IPS-18a (cell line): ENCODE data around the gene URI1.

Source experiments
- H3K27ac ChIP-seq: one replicate; pipeline ENCODE4 v1.5.1; 2013; ENCODE audit warnings: low read length
- H3K27me3 ChIP-seq: one replicate; pipeline ENCODE4 v1.6.1; 2013; ENCODE audit warnings: mild to moderate bottlenecking, low read length; ENCODE audit not compliant: control insufficient read depth, insufficient read depth
- H3K36me3 ChIP-seq: one replicate; pipeline ENCODE4 v1.6.1; 2013; ENCODE audit warnings: low read depth, low read length; ENCODE audit not compliant: control insufficient read depth
- H3K4me1 ChIP-seq: one replicate; pipeline ENCODE4 v1.6.1; 2013; ENCODE audit warnings: low read depth, low read length; ENCODE audit not compliant: control insufficient read depth
- H3K4me3 ChIP-seq: one replicate; pipeline ENCODE4 v1.5.1; 2013; ENCODE audit warnings: low read length
- H3K9ac ChIP-seq: one replicate; pipeline ENCODE4 v1.6.1; 2013; ENCODE audit warnings: mild to moderate bottlenecking, low read length, moderate library complexity
- H3K9me3 ChIP-seq: one replicate; pipeline ENCODE4 v1.6.1; 2013; ENCODE audit warnings: low read depth, low read length; ENCODE audit not compliant: control insufficient read depth

URI1 gene

DNA sequence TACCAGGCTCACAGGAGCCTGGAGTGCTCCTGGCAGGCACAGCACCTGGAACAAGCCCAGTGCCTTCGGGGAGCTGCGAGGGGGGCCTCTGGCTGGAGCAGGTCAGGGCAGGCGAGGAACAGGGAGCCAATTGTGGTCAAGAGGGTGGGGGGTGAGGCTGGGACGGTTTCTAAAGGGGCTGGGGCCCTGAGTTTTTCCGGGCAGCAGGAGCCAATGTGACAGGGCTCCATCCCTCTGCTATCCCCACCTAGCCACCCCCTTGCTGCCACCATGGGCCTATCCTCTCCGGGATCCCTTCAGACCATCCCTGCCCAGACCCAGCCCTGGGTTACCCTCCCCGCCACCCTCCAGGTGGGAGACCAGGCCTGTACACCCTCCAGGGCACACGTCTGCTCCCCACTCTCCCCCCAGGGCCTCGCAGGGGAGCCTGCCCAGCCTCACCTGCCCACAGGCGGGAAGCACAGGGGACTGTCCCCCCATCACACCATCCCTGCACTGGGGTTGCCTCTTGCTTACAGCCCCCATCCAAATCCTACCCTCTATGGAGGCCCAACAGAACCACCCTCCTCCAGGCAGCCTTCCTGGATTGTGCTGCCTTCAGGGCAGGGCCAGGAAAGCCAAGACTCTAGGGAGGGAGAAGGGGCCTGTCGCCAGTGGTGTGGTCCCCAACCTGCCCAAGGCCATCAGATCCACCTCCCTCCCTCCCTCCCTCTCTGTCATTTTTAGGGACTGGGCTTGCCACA lies 121.0 kb downstream of the URI1 start:
- Histone ChIP-seq H3K27me3 (no peaks in the 10 kb centered on the region), H3K4me1 (no peaks in the 10 kb centered on the region)

DNA sequence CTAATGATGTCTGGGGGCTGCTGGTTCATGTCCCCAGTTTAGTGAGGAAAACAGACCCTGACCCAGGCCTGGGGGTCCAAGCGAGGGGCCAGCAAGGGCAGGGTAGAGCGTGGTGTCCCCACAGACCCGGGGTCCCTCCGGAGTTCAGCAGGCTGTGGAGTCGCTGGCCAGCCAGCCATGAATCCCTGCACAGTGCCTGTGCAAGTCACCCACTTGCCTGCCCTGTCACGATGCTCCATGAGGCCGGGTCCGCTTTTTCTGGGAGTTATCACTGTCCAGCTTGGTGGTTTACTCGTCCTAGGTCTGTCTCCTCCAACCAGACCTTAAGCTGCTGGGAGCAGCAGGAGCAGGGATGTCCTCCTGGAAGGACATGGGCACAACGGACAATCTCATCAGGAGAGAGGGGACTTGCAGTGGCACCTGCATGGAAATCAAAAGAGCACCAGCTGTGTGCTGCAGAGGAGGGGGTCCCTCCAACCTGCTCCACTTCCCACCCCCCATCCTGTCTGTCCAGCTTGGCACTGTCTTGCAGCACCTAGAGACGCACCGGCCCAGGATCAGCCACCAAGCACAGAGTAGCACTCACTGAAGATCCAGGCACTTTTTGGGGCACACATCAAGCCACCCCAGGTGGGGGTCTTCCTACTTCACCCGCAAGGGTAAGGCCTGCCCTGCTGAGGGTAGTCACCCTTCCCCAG lies 121.8 kb downstream of the URI1 start:
- Histone ChIP-seq H3K4me3 (no peak overlapping the region), H3K27ac (no peak overlapping the region), H3K9me3 (no peaks in the 10 kb centered on the region), H3K36me3 (no peaks in the 10 kb centered on the region), H3K9ac (no peak overlapping the region), H3K27me3 (no peaks in the 10 kb centered on the region), H3K4me1 (no peaks in the 10 kb centered on the region)

More for the DNA sequence above, 121.0 kb downstream of the URI1 start:
- H3K4me3 ChIP-seq = no peak overlapping the region
- H3K27ac ChIP-seq = no peak overlapping the region
- H3K9me3 ChIP-seq = no peaks in the 10 kb centered on the region
- no peak overlapping the region for H3K9ac ChIP-seq
- no peaks in the 10 kb centered on the region for H3K36me3 ChIP-seq

DNA sequence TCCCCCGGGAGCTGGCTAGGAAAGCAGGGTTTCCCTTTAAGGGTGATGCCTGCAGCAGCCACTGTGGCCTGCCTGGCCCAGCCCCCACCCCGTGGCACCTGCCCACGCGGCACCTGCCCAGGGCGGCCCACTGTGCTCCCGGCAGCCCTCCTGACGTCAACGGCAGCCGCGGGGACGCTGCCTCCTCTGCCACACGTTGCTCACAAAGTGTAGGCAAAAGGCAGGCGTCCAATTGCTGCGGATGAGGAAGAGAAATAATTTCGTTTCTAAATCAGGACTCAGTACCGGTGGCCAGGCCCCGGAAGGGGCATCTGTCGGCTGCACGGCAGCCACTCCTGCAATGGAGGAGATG lies 122.3 kb downstream of the URI1 start:
- Histone ChIP-seq H3K4me3 (no peak overlapping the region), H3K36me3 (no peaks in the 10 kb centered on the region), H3K9me3 (no peaks in the 10 kb centered on the region), H3K9ac (no peak overlapping the region), H3K27me3 (no peaks in the 10 kb centered on the region), H3K4me1 (no peaks in the 10 kb centered on the region), H3K27ac (no peak overlapping the region)

DNA sequence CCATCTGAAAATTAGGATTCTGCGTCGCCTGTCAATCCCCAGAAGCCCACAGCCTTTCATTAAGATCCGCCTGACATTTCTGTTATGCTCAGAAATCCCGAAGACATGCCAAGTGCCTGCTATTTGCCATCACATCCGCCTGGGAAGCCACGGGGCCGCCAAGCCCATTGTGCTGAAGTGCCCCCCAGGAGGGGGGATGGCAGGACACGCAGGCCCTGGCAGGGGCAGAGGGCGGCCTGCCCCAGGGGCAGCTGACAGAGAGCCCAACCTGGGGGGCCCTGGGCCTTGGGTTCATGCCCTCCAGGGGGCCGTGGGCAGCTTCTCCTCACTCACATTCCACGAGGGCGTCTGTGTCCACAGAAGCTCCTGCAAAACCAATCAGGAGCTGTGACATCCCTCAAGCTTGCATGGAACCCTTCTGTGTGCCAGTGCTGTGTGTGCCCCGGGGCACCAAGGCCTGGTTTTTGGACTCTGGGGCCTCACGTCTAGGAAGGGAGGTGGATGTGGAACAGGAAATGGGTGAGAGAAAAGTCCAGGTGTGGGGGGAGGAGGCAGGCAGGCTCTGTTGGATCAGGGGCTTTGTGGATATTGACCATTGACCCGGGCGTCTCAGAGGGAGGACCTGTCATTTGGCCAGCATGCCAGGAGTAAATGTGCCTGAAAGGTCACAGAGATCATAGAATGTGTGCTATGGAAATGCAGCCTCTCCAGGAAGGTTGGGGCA lies 122.9 kb downstream of the URI1 start:
- Histone ChIP-seq H3K9ac (no peak overlapping the region), H3K27ac (no peak overlapping the region), H3K27me3 (no peaks in the 10 kb centered on the region), H3K4me1 (no peaks in the 10 kb centered on the region), H3K4me3 (no peak overlapping the region), H3K9me3 (no peaks in the 10 kb centered on the region), H3K36me3 (no peaks in the 10 kb centered on the region)

DNA sequence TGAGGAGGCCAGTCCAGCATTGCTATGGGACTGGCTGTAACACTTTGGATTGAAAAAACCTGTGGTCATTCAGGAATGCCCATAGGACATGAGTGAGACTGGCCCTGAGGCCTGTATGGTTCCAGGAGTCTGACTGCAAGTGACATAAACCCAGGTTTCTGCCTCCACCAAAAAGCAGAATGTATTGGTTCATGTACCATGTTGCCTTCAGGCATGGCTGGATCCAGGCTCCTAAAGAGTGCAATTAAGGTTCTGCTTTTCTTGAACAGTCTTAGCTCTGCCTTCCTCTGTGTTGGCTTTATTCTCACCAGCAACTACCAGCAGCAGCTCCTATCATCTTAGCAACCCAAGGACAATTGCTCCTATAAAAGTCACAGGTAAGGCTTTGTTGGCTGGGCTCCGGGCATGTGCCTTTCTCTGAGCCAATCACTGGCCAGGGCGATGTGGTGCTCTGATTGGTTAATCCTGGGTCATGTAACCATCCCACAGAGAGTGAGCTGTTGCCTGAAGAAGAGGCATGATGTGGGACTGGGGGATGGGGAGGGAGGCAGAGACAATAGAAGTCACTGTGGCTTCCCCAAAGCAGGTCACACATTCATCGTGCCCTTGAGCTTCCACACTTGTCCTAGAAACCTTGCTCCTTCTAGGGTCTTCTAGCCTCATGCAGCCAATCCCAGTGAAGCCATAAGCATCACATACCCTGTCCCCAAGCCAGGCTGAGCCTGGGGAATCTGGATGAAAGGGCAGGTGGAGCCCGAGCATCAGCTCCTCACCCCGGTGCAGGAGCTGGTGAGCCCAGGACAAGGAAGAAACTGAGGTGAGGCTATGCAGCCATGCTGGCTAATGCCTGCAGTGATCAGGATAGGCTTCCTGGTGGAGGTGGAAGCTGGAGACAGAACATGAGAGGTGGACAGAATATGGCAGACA lies 123.9 kb downstream of the URI1 start:
- no peaks in the 10 kb centered on the region for H3K27me3 ChIP-seq
- H3K27ac ChIP-seq = no peak overlapping the region
- no peaks in the 10 kb centered on the region for H3K9me3 ChIP-seq
- H3K36me3 ChIP-seq = no peaks in the 10 kb centered on the region
- H3K4me1 ChIP-seq = no peaks in the 10 kb centered on the region
- H3K9ac ChIP-seq = no peak overlapping the region
- H3K4me3 ChIP-seq = no peak overlapping the region
